Activated effector memory CD4-positive, alpha-beta T cell treated with Interleukin-2 at 50 U/mL for 16 hours (primary cell): ENCODE data around the gene TTLL11.
"Not testable (repeated sequence)": the region's sequence is repeated elsewhere in the genome, so short reads cannot be mapped to it uniquely, and the experiment has no call there.

Source experiments
- DNase-seq: peaks from one replicate; pipeline ENCODE4 v3.0.0-alpha.2; 2020

The TTLL11 gene

GRCh38 chr9:122075135-122076030 is 17.7 kb downstream of the TTLL11 start:
- DNase-seq: no peak

DNA sequence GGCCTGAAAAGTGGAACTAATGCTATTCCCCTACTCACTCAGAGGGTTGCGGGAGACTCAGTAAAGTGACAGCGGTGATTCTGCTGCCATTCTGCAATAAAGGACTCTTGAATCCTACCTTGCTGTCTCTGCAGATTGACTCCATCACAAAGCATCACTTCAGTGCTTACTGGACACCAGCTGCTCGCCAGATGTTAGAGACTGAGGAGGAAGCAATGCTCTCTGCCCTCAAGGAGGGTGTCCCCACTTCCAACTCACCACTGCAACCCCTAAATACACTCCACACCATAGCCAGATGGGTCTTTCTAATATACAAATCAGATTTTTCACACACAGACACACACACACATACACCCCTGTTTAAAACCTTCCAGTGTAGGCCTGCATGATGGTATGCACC is 21.4 kb downstream of the TTLL11 start:
- DNase-seq: no peak

- no peak for DNase-seq
Measured at GRCh38 chr9:122070728-122071515, 22.2 kb downstream of the TTLL11 start.

DNA sequence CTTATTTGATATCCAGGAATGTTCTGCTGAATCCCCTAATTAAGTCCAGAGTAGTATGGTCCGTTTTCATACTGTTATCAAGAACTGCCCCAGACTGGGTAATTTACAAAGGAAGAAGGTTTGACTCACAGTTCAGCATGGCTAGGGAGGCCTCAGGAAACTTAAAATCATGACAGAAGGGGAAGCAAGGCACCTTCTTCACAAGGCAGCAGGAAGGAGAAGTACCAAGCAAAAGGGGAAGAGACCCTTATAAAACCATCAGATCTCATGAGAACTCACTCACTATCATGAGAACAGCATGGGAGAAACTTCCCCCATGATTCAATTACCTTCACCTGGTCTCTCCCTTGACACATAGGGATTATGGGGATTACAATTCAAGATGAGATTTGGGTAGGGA is 26.4 kb downstream of the TTLL11 start:
- not testable (repeated sequence) for DNase-seq

GRCh38 chr9:122065923-122066629 is 27.0 kb downstream of the TTLL11 start:
- DNase-seq: no peak

GRCh38 chr9:122060481-122060880 is 32.6 kb downstream of the TTLL11 start:
- DNase-seq: no peak

- DNase-seq: no peak
Measured at GRCh38 chr9:122059955-122060324, 33.2 kb downstream of the TTLL11 start.

DNA sequence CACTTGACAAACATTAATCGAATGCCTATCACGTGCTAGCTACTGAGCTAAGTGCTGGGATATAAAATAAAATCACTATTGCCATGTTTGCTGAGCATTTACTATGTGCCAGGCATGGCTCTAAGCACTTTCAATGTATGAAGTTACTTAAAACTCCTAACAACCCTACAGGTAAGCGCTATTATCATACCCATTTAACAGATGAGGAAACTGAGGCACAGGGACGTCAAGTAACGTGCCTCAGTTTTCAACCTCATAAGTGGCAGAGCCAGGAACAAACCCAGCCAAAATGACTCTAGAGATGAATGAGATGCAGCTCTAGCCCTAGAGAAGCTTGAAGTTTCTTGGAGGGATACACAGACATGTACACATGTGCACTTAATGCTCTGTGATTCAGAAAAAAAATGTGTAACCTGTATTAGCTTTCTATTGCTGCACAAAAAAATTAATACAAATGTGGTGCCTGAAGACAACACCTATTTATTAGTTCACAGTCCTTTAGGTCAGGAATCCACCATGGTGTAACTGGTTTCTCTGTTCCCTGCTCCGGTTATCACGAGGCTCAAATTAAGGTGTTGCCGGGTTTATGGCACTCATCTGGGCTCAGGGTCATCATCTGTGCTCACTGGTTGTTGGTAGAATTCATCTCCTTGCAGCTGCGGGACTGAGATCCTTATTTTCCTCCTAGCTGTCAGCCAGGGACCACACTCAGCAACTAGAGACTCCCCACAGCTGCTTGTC is 33.7 kb downstream of the TTLL11 start:
- DNase-seq: no peak

DNA sequence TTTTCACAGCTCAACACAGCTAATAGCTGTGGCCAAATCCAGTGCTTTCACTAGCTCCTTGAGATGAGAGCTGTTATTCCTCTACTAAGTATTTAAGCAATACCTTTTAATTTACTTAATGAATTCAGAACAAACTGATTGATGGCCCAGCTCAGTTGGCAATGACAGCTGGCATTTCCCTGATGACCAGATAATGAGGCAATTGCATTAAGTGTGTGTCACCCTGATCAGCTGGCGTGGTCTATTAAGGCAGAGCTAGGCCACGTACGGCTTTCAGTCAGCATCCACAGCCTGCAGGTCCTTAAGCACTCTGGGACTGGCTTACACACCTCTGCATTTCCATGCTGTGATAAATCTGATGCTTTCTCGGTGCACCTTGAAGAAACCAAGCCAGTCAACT is 34.4 kb downstream of the TTLL11 start:
- no peak for DNase-seq

DNA sequence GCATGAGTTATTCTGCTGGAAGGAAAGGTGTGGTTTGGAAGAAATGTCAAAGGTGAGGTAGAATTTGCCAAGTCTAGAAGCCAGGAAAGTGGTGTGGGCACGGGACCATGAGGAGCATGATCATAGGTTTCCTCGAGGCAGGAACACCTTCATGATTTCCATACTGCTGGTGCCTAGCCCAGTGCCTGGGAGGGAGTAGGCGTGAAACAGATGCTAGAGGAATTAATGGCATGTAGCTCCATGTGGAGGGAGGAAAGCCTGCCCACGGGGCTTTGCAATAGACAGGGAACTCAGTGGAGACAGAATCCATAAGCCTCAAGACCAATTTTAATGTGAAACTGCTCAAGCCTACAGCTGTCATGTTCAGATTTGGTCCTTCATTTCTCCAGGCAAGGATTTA is 35.1 kb downstream of the TTLL11 start:
- DNase-seq: no peak

- no peak for DNase-seq
Measured at GRCh38 chr9:122057211-122057610, 35.9 kb downstream of the TTLL11 start.

- no peak for DNase-seq
Measured at GRCh38 chr9:122056484-122056883, 36.6 kb downstream of the TTLL11 start.

DNA sequence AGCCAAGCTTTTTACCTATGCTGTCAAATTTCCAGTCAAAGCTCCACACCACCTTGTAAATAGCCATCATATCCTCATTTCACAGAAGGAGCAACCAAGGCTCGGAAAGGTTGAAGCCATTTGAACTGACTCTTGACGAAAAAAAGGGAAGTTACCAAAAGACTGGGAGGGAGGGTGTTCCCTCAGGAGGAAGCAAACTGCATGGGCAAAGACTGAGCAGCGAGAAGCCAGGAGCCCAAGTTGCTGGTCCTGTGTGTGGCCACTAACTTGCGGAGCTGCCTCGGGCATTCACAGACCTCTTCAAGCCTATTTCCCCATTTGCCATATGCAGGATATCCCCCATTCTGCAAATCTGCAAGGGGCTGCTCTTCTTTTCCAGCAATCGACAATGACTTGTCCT is 37.4 kb downstream of the TTLL11 start:
- no peak for DNase-seq

- DNase-seq: no peak
Measured at GRCh38 chr9:122053567-122054350, 39.3 kb downstream of the TTLL11 start.

DNA sequence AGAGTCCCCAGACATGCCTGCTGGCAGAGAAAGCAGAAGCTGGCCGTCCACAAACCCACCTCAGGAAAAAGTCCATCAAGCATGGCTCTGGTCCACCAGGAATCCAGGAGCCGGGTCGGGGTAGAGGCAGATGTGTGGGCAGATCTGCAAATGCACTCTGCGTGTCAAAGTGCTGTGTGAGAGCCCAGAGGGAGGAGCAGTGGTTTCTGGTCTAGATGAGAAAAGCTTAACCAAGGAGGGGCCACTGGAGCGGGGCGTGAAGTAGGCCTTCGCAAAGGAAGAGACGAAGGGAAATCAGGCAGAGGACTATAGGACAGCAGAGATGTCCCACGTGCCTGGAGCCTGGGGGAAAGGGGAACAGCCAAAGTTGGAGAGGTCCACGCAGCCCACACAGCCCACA is 40.0 kb downstream of the TTLL11 start:
- DNase-seq: no peak

DNA sequence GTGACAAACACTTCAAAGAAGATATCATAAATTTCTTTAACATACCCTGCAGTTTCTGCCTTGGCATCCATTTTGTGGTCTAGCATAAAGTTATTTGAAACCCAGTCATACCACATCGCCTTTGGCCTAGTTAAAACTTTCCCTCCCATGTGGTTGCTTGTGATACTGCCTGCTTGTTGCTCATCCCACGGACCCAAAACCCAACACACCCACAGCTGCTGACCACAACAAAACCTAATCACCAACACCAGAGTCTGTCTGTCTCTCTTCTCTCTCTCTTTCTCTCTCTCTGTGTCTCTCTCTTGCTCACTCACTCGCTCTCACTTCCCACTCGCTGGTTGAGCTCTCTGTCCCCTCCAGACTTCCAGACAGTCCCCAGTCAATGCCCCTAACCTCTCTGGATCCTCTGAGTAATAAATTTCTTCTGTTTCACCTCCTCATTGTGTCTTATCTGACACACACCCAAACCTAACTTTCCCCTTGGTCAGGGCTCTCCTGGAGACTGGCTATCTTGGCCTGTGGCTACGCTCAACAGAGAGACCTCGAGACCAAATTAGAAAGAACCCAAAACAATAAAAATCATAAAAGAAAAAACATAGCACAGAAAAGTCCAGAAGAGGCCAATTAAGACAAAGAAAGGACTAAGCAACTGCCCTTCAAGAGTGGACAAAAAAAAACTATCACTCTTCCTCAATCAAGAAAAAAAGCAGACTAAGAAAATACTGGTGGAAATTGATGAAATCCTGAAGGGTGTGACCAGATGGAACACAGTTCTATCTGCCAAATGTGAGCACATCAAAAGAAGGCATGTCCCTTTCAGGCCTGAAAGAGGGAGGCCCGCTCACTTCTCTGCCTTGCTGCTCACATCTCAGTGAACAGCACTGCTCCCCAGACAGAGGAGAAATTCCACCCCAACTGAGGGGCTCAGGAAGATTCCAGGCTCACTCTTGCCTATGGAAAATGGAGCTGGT is 41.5 kb downstream of the TTLL11 start:
- DNase-seq: no peak

DNA sequence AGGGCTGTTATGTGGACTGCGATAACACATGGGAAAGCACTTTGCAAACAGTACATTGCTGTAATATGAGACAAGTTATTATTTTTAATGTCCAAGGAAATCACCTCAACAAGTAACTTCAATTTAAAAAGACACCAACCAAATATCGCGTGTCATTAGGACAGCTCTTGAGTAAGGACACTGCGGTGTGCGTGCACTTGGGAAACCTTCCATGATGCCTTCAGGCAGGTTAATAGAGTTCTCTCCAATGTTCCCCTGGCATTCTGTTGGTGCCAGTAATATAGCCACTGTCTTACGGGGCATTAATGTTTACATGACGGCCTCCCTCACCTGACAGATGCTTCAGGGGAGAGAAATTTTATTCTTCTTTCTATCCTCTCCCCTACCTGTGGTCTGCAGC is 42.9 kb downstream of the TTLL11 start:
- DNase-seq: no peak

DNA sequence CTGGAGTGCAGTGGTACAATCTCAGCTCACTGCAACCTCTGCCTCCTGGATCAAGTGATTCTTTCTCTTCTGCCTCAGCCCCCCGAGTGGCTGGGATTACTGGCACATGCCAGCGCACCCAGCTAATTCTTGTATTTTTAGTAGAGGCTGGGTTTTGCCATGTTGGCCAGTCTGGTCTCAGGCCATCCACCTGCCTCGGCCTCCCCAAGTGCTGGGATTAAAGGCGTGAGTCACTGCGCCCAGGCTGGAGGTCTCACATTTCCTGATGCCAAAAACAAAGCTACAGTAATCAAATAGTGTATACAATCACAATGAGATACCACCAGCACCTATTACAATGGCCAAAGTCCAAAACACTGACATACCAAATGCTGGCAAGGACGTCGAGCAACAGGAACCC is 51.1 kb downstream of the TTLL11 start:
- DNase-seq: no peak

- no peak for DNase-seq
Measured at GRCh38 chr9:122040561-122041242, 52.4 kb downstream of the TTLL11 start.

DNA sequence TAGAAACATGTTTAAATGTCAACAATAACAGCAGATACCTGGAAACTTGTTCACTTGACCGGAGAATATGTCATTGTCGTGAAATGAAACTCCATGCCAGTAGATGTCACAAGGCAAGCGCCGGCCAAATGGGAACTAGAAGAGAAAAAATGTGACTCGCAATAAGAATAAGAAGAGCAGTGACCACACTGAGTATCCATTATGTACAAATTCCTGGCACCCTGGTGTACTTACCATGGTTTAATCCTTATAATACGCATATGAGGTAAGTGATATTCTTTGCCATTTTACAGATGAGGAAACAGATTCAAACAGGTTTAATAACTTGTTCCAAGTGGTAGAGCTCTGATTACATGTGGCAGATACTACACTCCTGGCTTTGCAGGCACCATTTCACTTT is 53.9 kb downstream of the TTLL11 start:
- DNase-seq: no peak
